Mammary epithelial cell (primary cell): ENCODE data around the gene MIOX.

Experiments
- EZH2 ChIP-seq: IDR thresholded peaks from 2 replicates; pipeline ENCODE4 v1.6.1; 2012; ENCODE audit warnings: low read length, inconsistent platforms, borderline replicate concordance
- TF ChIP-seq, protein P1 (sequence below), 2 donors: IDR thresholded peaks in 1 of 2; conservative IDR thresholded peaks in 1 of 2; 2 replicates each; pipeline ENCODE4 v1.5.1; 2011 to 2012; ENCODE audit warnings: inconsistent platforms in 2 of 2, low read length in 2 of 2, mild to moderate bottlenecking in 2 of 2, control low read depth in 1 of 2, low read depth in 1 of 2; ENCODE audit not compliant: insufficient read depth in 1 of 2; ENCODE audit errors: extremely low read depth in 1 of 2

DNA sequence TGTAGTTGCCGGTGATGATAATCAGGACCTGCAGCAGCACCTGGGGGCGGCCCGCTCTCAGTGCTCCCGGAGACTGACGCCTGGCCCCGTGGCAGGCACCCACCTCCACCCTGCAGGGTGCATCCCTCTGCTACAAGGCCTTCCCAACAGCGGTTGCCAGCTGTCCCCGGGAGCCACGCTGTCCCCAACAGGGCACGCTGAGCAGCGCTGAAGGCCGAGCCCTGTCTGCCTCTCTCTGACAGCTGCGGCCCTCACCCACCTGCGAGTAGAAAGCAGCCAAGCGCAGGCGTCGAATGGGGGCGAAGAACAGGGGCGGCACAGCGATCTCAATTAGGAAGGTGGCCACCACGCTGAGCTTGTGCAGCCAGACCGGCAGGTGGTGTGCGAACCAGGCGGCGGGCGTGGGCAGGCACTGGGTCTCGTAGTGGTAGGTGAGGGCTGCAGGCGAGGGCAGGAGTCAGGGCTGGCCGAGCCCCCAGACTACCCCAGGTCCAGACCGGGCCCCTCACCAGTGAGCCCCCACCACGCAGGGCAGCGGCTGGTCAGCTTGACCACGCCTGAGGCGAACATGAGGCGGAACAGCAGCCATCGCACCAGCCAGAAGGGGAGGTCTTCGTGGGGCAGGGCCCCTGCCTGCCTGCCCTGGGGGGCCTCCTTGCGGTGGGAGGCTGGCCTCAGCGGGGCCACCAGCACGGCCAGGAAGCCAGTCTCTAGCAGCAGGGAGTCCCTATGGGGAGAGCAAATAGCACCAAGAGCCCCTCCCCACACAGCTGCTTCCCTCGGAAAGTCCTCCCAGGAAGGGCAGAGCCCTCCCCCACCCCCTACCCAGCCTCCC lies 19.3 kb downstream of the MIOX start:
- TF ChIP-seq, protein P1, sequence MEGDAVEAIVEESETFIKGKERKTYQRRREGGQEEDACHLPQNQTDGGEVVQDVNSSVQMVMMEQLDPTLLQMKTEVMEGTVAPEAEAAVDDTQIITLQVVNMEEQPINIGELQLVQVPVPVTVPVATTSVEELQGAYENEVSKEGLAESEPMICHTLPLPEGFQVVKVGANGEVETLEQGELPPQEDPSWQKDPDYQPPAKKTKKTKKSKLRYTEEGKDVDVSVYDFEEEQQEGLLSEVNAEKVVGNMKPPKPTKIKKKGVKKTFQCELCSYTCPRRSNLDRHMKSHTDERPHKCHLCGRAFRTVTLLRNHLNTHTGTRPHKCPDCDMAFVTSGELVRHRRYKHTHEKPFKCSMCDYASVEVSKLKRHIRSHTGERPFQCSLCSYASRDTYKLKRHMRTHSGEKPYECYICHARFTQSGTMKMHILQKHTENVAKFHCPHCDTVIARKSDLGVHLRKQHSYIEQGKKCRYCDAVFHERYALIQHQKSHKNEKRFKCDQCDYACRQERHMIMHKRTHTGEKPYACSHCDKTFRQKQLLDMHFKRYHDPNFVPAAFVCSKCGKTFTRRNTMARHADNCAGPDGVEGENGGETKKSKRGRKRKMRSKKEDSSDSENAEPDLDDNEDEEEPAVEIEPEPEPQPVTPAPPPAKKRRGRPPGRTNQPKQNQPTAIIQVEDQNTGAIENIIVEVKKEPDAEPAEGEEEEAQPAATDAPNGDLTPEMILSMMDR (conservative IDR thresholded peaks at IDR 0.05 in 1 of 2, IDR thresholded peaks at IDR 0.05 in 1 of 2; ENCODE audit: extremely low read depth in 1 of 2, insufficient read depth in 1 of 2, low read depth in 1 of 2, low read length in 2 of 2), result no peak
- TF ChIP-seq EZH2, result no peak
